ENCODE data around the gene PNMA5.

GRCh38 chrX:152959626-152960025, 34.3 kb downstream of the PNMA5 start:
- TF ChIP-seq CTCF (IDR thresholded peaks at IDR 0.05) (no peak), POLR2A (IDR thresholded peaks at IDR 0.05) (no peak)

Data from body of pancreas (tissue), 4 donors.